ENCODE measurements around the gene PRKCH.

Gene PRKCH

DNA sequence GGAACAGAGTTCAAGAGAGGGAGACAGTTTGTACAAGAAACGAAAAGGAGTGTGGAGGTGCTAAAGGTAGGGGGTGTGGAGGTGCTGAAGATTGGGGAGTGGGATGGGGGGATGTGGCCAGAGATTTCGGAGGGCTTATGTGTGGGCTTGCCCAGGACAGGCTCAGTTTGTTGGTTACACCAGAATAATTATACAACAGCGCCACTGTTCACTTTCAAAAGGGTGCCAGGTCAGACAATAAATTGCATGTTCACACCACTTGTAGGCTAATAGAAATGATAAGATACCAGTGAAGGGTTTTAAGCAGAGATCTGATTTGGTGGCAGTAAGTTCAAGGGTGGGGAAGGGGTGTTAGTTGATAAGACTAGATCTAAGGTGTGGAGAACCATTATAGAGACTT lies 75.3 kb downstream of the PRKCH start:
- no peak overlapping the region for H3K4me2 ChIP-seq (ENCODE audit: insufficient read depth, low read length, poor library complexity, severe bottlenecking)
- no peak overlapping the region for H3K27ac ChIP-seq (replicated peaks; ENCODE audit: low read length)
- no peak overlapping the region for H3K18ac ChIP-seq (ENCODE audit: low read length)
- no peak overlapping the region for H3K4ac ChIP-seq (ENCODE audit: low read length)
- no peak for DNase-seq (ENCODE audit: low spot score)
- no CpG with 5 or more reads among the region's 3 CpGs for WGBS, 2 donors (ENCODE audit: extremely low coverage in 2 of 2, insufficient read length in 2 of 2, insufficient replicate concordance in 1 of 2)
- H3K14ac ChIP-seq (ENCODE audit: low read length), result no peak overlapping the region
- no peak overlapping the region for H3K4me3 ChIP-seq (ENCODE audit: low read length in 2 of 2)
- H2BK12ac ChIP-seq (ENCODE audit: low read length), result no peak overlapping the region
- no peak overlapping the region for H4K8ac ChIP-seq (ENCODE audit: low read depth, low read length)
- no peak overlapping the region for H3K9ac ChIP-seq (ENCODE audit: low read depth, low read length, poor library complexity)
- H3K79me1 ChIP-seq (ENCODE audit: low read depth, low read length), result no peaks in the 10 kb centered on the region
- no peak overlapping the region for H2BK120ac ChIP-seq (ENCODE audit: low read depth, low read length)
- no peak overlapping the region for H2AK5ac ChIP-seq (ENCODE audit: low read depth, low read length)
- no peak overlapping the region for H3K23ac ChIP-seq (ENCODE audit: low read depth, low read length, poor library complexity)
- H3K27me3 ChIP-seq (ENCODE audit: control insufficient read depth in 3 of 3, insufficient read depth in 3 of 3, low read depth in 1 of 3, low read length in 3 of 3), result no peaks in the 10 kb centered on the region
- no peaks in the 10 kb centered on the region for H3K4me1 ChIP-seq (ENCODE audit: control insufficient read depth in 2 of 2, insufficient read depth in 1 of 2, low read depth in 1 of 2, low read length in 2 of 2)
- no peak overlapping the region for H2BK5ac ChIP-seq (ENCODE audit: low read length)
- H4K91ac ChIP-seq (ENCODE audit: low read depth, low read length, poor library complexity), result no peak overlapping the region
- no peak overlapping the region for H2AFZ ChIP-seq (ENCODE audit: low read length)
- H3K9me3 ChIP-seq (replicated peaks in 1 of 2; ENCODE audit: control insufficient read depth in 2 of 2, insufficient read depth in 1 of 2, low read depth in 1 of 2, low read length in 2 of 2), result no peaks in the 10 kb centered on the region
- no peak overlapping the region for H2BK15ac ChIP-seq (ENCODE audit: low read length)
- no peaks in the 10 kb centered on the region for H3K36me3 ChIP-seq (replicated peaks in 1 of 2; ENCODE audit: control insufficient read depth in 2 of 2, insufficient read depth in 2 of 2, low read length in 2 of 2)

DNA sequence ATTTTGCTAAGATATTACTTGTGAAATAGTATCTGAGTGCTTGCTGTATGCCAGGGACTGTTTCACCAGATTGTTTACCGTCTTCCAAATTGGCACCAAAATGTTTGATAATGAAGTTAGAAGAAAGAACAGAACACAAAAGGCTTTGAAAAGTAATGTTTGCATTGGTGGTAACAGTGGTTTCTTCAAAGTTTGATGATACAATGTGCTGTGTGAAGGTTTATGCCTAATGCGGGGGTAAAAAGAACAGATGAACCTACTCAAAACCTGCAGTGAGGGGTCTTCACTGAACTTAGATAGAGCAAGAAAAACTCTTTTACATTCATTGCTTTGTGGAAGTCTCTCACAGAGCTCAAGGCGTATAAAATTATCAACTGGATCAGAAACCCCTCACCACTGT lies 76.2 kb downstream of the PRKCH start:
- H3K4me2 ChIP-seq (ENCODE audit: insufficient read depth, low read length, poor library complexity, severe bottlenecking), result no peak overlapping the region

DNA sequence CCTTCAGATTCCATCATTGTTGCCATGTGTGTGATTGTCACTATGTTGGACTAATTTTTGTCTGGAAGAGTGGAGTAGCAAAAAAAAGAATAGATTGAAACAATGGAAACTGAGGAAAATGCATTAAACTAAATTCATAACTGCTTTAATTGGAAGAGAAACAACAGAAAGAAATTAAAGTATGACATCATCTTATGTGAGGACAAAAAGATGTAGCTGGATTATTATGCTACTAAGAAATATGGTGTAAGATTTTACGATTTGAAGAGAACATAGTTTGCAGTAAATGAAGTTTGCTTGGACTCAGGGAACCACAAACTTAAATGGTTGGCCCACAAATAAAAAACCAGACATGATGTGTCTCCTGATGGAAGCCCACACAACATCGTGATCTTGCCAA lies 76.8 kb downstream of the PRKCH start:
- Histone ChIP-seq H3K18ac (ENCODE audit: low read length) (no peak overlapping the region), H3K4me3 (ENCODE audit: low read length in 2 of 2) (no peak overlapping the region), H3K4me1 (ENCODE audit: control insufficient read depth in 2 of 2, insufficient read depth in 1 of 2, low read depth in 1 of 2, low read length in 2 of 2) (no peaks in the 10 kb centered on the region), H2BK120ac (ENCODE audit: low read depth, low read length) (no peak overlapping the region), H3K4me2 (ENCODE audit: insufficient read depth, low read length, poor library complexity, severe bottlenecking) (no peak overlapping the region), H2AFZ (ENCODE audit: low read length) (no peak overlapping the region), H2BK12ac (ENCODE audit: low read length) (no peak overlapping the region), H2BK15ac (ENCODE audit: low read length) (no peak overlapping the region), H3K36me3 (replicated peaks in 1 of 2; ENCODE audit: control insufficient read depth in 2 of 2, insufficient read depth in 2 of 2, low read length in 2 of 2) (no peaks in the 10 kb centered on the region), H3K27me3 (ENCODE audit: control insufficient read depth in 3 of 3, insufficient read depth in 3 of 3, low read depth in 1 of 3, low read length in 3 of 3) (no peaks in the 10 kb centered on the region), H3K9me3 (replicated peaks in 1 of 2; ENCODE audit: control insufficient read depth in 2 of 2, insufficient read depth in 1 of 2, low read depth in 1 of 2, low read length in 2 of 2) (no peaks in the 10 kb centered on the region), H3K4ac (ENCODE audit: low read length) (no peak overlapping the region), H2AK5ac (ENCODE audit: low read depth, low read length) (no peak overlapping the region), H3K9ac (ENCODE audit: low read depth, low read length, poor library complexity) (no peak overlapping the region), H4K8ac (ENCODE audit: low read depth, low read length) (no peak overlapping the region), H4K91ac (ENCODE audit: low read depth, low read length, poor library complexity) (no peak overlapping the region), H2BK5ac (ENCODE audit: low read length) (no peak overlapping the region), H3K23ac (ENCODE audit: low read depth, low read length, poor library complexity) (no peak overlapping the region), H3K79me1 (ENCODE audit: low read depth, low read length) (no peaks in the 10 kb centered on the region), H3K14ac (ENCODE audit: low read length) (no peak overlapping the region), H3K27ac (replicated peaks; ENCODE audit: low read length) (no peak overlapping the region)
- no peak for DNase-seq (ENCODE audit: low spot score)
- WGBS, 2 donors (ENCODE audit: extremely low coverage in 2 of 2, insufficient read length in 2 of 2, insufficient replicate concordance in 1 of 2), result no CpG with 5 or more reads among the region's 2 CpGs

More for the DNA sequence above, 76.2 kb downstream of the PRKCH start:
- Histone ChIP-seq H3K23ac (ENCODE audit: low read depth, low read length, poor library complexity) (no peak overlapping the region), H3K18ac (ENCODE audit: low read length) (no peak overlapping the region), H3K36me3 (replicated peaks in 1 of 2; ENCODE audit: control insufficient read depth in 2 of 2, insufficient read depth in 2 of 2, low read length in 2 of 2) (no peaks in the 10 kb centered on the region), H2BK15ac (ENCODE audit: low read length) (no peak overlapping the region), H2BK5ac (ENCODE audit: low read length) (no peak overlapping the region), H2BK120ac (ENCODE audit: low read depth, low read length) (no peak overlapping the region), H3K4ac (ENCODE audit: low read length) (no peak overlapping the region), H4K91ac (ENCODE audit: low read depth, low read length, poor library complexity) (no peak overlapping the region), H2BK12ac (ENCODE audit: low read length) (no peak overlapping the region), H3K14ac (ENCODE audit: low read length) (no peak overlapping the region), H2AK5ac (ENCODE audit: low read depth, low read length) (no peak overlapping the region), H3K27ac (replicated peaks; ENCODE audit: low read length) (no peak overlapping the region), H4K8ac (ENCODE audit: low read depth, low read length) (no peak overlapping the region), H2AFZ (ENCODE audit: low read length) (no peak overlapping the region), H3K79me1 (ENCODE audit: low read depth, low read length) (no peaks in the 10 kb centered on the region), H3K9ac (ENCODE audit: low read depth, low read length, poor library complexity) (no peak overlapping the region), H3K4me1 (ENCODE audit: control insufficient read depth in 2 of 2, insufficient read depth in 1 of 2, low read depth in 1 of 2, low read length in 2 of 2) (no peaks in the 10 kb centered on the region), H3K4me3 (ENCODE audit: low read length in 2 of 2) (no peak overlapping the region), H3K9me3 (replicated peaks in 1 of 2; ENCODE audit: control insufficient read depth in 2 of 2, insufficient read depth in 1 of 2, low read depth in 1 of 2, low read length in 2 of 2) (no peaks in the 10 kb centered on the region), H3K27me3 (ENCODE audit: control insufficient read depth in 3 of 3, insufficient read depth in 3 of 3, low read depth in 1 of 3, low read length in 3 of 3) (no peaks in the 10 kb centered on the region)
- no CpG with 5 or more reads among the region's 3 CpGs for WGBS, 2 donors (ENCODE audit: extremely low coverage in 2 of 2, insufficient read length in 2 of 2, insufficient replicate concordance in 1 of 2)
- no peak for DNase-seq (ENCODE audit: low spot score)

DNA sequence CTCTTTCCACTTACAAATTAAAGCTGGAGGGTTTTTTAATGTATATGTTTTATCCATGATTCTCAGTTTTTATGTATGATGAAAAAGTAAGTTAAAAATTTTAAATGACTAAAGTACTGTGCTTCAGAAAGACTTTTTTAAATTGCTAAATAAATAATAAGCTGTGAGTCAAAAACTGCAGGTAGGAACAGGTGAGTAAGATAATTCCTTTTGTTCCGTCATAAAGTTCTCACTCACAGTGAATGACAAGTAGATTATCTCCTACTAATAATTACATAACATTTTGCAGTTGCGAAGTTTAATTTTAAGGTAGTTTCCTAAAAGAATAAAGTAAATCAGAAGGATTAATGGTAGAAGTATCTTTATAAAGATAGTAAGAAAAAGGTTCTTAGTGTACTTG lies 78.0 kb downstream of the PRKCH start:
- H3K18ac ChIP-seq (ENCODE audit: low read length), result no peak overlapping the region

More for the DNA sequence above, 78.0 kb downstream of the PRKCH start:
- no peaks in the 10 kb centered on the region for H3K27me3 ChIP-seq (ENCODE audit: control insufficient read depth in 3 of 3, insufficient read depth in 3 of 3, low read depth in 1 of 3, low read length in 3 of 3)
- no peak for DNase-seq (ENCODE audit: low spot score)
- H2AFZ ChIP-seq (ENCODE audit: low read length), result no peak overlapping the region
- no peaks in the 10 kb centered on the region for H3K36me3 ChIP-seq (replicated peaks in 1 of 2; ENCODE audit: control insufficient read depth in 2 of 2, insufficient read depth in 2 of 2, low read length in 2 of 2)
- no peak overlapping the region for H3K14ac ChIP-seq (ENCODE audit: low read length)
- H2AK5ac ChIP-seq (ENCODE audit: low read depth, low read length), result no peak overlapping the region
- no peak overlapping the region for H3K4ac ChIP-seq (ENCODE audit: low read length)
- no peaks in the 10 kb centered on the region for H3K79me1 ChIP-seq (ENCODE audit: low read depth, low read length)
- no peak overlapping the region for H3K4me2 ChIP-seq (ENCODE audit: insufficient read depth, low read length, poor library complexity, severe bottlenecking)
- no peak overlapping the region for H2BK15ac ChIP-seq (ENCODE audit: low read length)
- peaks cover 0 to 1% of the 10 kb centered on the region in 2 donors for H3K9me3 ChIP-seq (replicated peaks in 1 of 2; ENCODE audit: control insufficient read depth in 2 of 2, insufficient read depth in 1 of 2, low read depth in 1 of 2, low read length in 2 of 2)
- no peak overlapping the region for H3K27ac ChIP-seq (replicated peaks; ENCODE audit: low read length)
- no peak overlapping the region for H2BK12ac ChIP-seq (ENCODE audit: low read length)
- no peak overlapping the region for H3K23ac ChIP-seq (ENCODE audit: low read depth, low read length, poor library complexity)
- H2BK5ac ChIP-seq (ENCODE audit: low read length), result no peak overlapping the region
- H4K8ac ChIP-seq (ENCODE audit: low read depth, low read length), result no peak overlapping the region
- H4K91ac ChIP-seq (ENCODE audit: low read depth, low read length, poor library complexity), result no peak overlapping the region
- H3K4me1 ChIP-seq (ENCODE audit: control insufficient read depth in 2 of 2, insufficient read depth in 1 of 2, low read depth in 1 of 2, low read length in 2 of 2), result no peaks in the 10 kb centered on the region
- H3K9ac ChIP-seq (ENCODE audit: low read depth, low read length, poor library complexity), result no peak overlapping the region
- no peak overlapping the region for H2BK120ac ChIP-seq (ENCODE audit: low read depth, low read length)
- no peak overlapping the region for H3K4me3 ChIP-seq (ENCODE audit: low read length in 2 of 2)
- no CpG with 5 or more reads among the region's 2 CpGs for WGBS, 2 donors (ENCODE audit: extremely low coverage in 2 of 2, insufficient read length in 2 of 2, insufficient replicate concordance in 1 of 2)

Data from neuronal stem cell (in vitro differentiated cells).